GM11168 (cell line): ENCODE measurements around the gene FANCD2OS.
"Not testable (repeated sequence)": the region's sequence is repeated elsewhere in the genome, so short reads cannot be mapped to it uniquely, and the experiment has no call there.

ENCODE experiments used
- in situ Hi-C: fragments of 300-500 bp; cut with MboI; formaldehyde crosslinking; loops from one replicate; pipeline ENCODE4 v1.12.0; 2022; ENCODE audit warnings: low sequenced_read_pairs; ENCODE audit not compliant: unreplicated experiment

The FANCD2OS gene

GRCh38 chr3:10099041-10099440 lies 9.0 kb downstream of the FANCD2OS start:
- in situ Hi-C loops = no loop called here

- in situ Hi-C loops = no loop called here
Measured at GRCh38 chr3:10093678-10094077, 14.4 kb downstream of the FANCD2OS start.

- in situ Hi-C loops = not testable (repeated sequence)
Measured at GRCh38 chr3:10091387-10091786, 16.7 kb downstream of the FANCD2OS start.

GRCh38 chr3:10090774-10091173 lies 17.3 kb downstream of the FANCD2OS start:
- in situ Hi-C loops = not testable (repeated sequence)

- in situ Hi-C loops = no loop called here
Measured at GRCh38 chr3:10090179-10090578, 17.9 kb downstream of the FANCD2OS start.

- in situ Hi-C loops = no loop called here
Measured at GRCh38 chr3:10088256-10088655, 19.8 kb downstream of the FANCD2OS start.

GRCh38 chr3:10085738-10086137 lies 22.3 kb downstream of the FANCD2OS start:
- in situ Hi-C loops = no loop called here

- in situ Hi-C loops = no loop called here
Measured at GRCh38 chr3:10081871-10082270, 26.2 kb downstream of the FANCD2OS start.

GRCh38 chr3:10074666-10075065 lies 33.4 kb downstream of the FANCD2OS start:
- in situ Hi-C loops = no loop called here

GRCh38 chr3:10070077-10070476 lies 38.0 kb downstream of the FANCD2OS start:
- in situ Hi-C loops = not testable (repeated sequence)

- in situ Hi-C loops = no loop called here
Measured at GRCh38 chr3:10055097-10055496, 53.0 kb downstream of the FANCD2OS start.
